Melanocyte of skin (primary cell): ENCODE data around the gene STARD5. TPM values are rescaled to one million over a fixed set of nuclear protein-coding genes. Genes with fewer than 3 reads are reported as not detected.

Experiments
- total RNA-seq, 2 donors: library from RNA; depleted of rRNA; stranded (reverse); fragments of >200 nt; gene quantifications; 2 replicates each; pipeline ENCODE4 v1.2.3, GENCODE V29; 2012

STARD5 gene, protein sequence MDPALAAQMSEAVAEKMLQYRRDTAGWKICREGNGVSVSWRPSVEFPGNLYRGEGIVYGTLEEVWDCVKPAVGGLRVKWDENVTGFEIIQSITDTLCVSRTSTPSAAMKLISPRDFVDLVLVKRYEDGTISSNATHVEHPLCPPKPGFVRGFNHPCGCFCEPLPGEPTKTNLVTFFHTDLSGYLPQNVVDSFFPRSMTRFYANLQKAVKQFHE
- total RNA-seq, result 1 to 10 TPM; 1.7 to 5.7 TPM

DNA sequence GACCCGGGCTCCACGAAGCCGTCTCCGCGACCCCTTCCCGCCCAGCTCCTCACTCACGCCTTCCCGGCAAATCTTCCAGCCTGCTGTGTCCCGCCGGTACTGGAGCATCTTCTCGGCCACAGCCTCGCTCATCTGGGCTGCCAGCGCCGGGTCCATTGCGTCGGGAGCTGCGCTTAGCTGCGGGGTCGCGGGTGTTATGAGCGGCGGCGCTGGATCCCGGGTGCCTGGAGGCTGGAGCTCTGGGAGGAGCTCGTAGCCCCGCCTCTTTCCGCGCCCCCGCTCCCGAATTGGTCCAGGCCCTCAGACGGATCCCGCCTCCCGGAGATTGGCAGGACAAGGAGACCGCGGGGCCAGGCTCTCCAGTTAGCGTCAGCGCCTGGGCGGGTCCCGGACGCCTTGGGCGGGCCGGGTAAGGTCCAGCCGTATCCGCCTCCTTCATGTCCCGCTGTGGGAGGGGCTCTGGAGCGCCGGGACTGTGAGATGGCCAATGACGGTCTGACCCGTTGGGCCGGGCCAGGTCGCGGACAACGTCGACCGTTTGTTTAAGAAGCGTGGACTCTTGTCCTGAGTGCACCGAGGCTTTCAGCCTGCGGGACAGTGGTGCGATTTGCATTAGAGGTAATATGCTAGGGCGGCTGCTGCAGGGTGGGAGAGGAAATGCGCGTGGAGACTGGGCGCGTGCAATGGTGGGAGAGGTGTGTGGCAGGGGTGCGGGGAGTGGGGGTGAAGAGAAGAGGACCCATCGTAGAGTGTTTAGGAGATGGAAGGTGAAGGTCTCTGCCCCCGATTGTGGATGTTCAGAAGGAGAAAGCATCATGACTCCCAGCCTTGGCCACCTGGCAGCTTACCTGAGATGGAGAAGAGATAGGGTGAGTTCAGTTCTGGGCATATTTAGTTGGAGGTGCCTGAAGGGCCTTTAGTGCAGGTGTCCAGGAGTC, at the start of gene STARD5:
Gene STARD5, minus strand, starts transcription at position 198 of the 938 bp plus-strand sequence. Its CDS starts 42 bp downstream, at position 156.

Other genes with a start within 250 kb of the STARD5 start
- gene CFAP161, start 189.9 kb downstream of the STARD5 start, total RNA-seq, result under 1 TPM; 0.67 to 0.69 TPM
- 10 to 100 TPM; 15.5 to 16.0 TPM for gene IL16, start 127.3 kb downstream of the STARD5 start, total RNA-seq
- gene TMC3, start 50.1 kb upstream of the STARD5 start, total RNA-seq, result not detected